Measurements from ENCODE around the gene NIPAL3. TPM values are rescaled to one million over a fixed set of nuclear protein-coding genes. Genes with fewer than 3 reads are reported as not detected.
A peak's percentile ranks its signal among the peaks of the same experiment; 100 is the strongest.
"Not testable (repeated sequence)": the region's sequence is repeated elsewhere in the genome, so short reads cannot be mapped to it uniquely, and the experiment has no call there.

NIPAL3 gene
- total RNA-seq, 2 donors from 2014 or later = 30.0 to 38.5 TPM

DNA sequence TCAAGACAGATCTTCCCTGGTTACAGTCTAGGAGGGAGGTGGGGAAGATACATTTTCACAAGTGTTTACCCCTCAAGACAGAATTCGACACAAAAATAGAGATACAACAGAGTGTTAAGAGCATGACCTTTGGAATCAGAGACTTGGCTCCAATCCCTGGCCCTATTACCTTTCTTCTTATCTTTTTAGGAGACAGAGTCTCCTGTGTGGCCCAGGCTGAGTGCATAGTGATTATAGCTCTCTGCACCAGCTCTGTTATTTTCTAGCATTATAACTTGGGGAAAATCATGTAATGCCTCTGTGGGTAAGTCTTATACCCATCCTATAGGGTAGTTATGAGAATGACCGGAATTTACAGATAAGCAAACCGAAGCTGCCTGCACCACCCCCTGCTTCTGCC lies 9.8 kb downstream of the NIPAL3 start:
- Mint-ChIP-seq H3K27ac (no peak overlapping the region), H3K9me3 (no peaks in the 10 kb centered on the region), H3K4me1 (peaks cover 15% of the 10 kb centered on the region), H3K27me3 (no peaks in the 10 kb centered on the region), H3K36me3 (ENCODE audit: low read depth) (peaks cover 73% of the 10 kb centered on the region), H3K4me3 (no peak overlapping the region)
- no peak for ATAC-seq (replicated peaks)

GRCh38 chr1:24425922-24426321 lies 10.3 kb downstream of the NIPAL3 start:
- H3K9me3 Mint-ChIP-seq = no peaks in the 10 kb centered on the region

GRCh38 chr1:24426744-24427544 lies 11.3 kb downstream of the NIPAL3 start:
- H3K4me1 Mint-ChIP-seq = peaks cover 15% of the 10 kb centered on the region
- no peaks in the 10 kb centered on the region for H3K9me3 Mint-ChIP-seq
- H3K27me3 Mint-ChIP-seq = no peaks in the 10 kb centered on the region
- no peak overlapping the region for H3K4me3 Mint-ChIP-seq
- no peak for ATAC-seq (replicated peaks)
- H3K27ac Mint-ChIP-seq = no peak overlapping the region
- H3K36me3 Mint-ChIP-seq (ENCODE audit: low read depth) = peaks cover 58% of the 10 kb centered on the region

More at GRCh38 chr1:24425922-24426321, 10.3 kb downstream of the NIPAL3 start:
- Mint-ChIP-seq H3K36me3 (ENCODE audit: low read depth) (peaks cover 68% of the 10 kb centered on the region), H3K27me3 (no peaks in the 10 kb centered on the region), H3K27ac (no peak overlapping the region), H3K4me3 (no peak overlapping the region), H3K4me1 (peaks cover 15% of the 10 kb centered on the region)
- no peak for ATAC-seq (replicated peaks)

DNA sequence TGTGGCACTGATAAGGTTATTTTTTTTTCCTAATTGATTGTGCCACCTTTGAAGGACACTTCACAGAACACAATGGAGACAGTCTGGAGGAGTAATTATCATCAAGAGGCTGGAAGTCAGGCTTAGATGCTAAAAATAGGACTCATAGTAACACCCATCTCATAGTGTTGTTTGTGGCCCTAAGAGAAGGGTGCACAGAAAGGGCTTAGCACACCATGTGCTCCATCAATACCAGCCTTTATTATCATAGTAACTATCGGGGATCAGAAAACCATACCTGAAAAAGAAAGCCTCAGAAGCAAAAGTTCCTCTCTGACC lies 11.9 kb downstream of the NIPAL3 start:
- peaks cover 15% of the 10 kb centered on the region for H3K4me1 Mint-ChIP-seq
- ATAC-seq (replicated peaks) = no peak
- no peak overlapping the region for H3K27ac Mint-ChIP-seq
- no peaks in the 10 kb centered on the region for H3K27me3 Mint-ChIP-seq
- no peak overlapping the region for H3K4me3 Mint-ChIP-seq
- no peaks in the 10 kb centered on the region for H3K9me3 Mint-ChIP-seq
- peaks cover 52% of the 10 kb centered on the region for H3K36me3 Mint-ChIP-seq (ENCODE audit: low read depth)

- peaks cover 52% of the 10 kb centered on the region for H3K36me3 Mint-ChIP-seq (ENCODE audit: low read depth)
Measured at GRCh38 chr1:24435782-24436365, 20.3 kb downstream of the NIPAL3 start.

DNA sequence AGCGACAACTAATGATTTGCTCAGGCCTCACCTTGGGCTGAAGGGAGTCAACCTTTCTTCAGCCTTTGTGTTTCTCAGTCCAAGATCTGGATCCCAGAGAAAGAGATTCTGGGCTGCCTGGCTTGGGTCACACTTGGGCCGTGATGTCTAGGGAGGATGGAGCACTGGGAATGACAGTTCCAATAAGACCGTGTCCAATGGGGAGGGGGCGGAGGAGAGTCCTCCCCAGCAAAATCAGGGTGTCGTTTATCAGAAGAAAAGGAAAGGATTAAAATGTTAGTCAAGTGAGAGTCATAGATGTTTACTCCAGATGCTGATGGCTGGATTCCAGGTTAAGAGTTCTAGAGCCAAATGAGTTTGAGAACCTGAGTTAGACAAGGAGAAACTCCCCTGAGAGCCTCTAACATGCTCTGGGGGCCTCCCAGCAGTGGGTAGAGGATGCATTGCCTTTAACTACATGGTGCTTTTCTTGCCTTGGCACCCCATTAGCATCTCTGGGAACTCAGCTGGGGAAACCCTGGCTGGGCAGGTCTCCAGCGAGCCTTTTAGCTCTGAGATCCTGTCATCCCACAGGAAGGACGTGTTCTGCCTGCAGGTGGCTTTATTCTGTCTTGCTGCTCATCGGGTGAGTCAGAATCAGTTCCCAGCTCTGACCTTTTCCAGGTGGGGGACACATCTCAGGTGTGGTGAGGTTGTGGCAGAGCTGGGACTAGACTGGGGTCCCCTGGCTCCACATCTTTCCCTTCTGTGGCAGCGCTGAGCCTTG lies 22.2 kb downstream of the NIPAL3 start:
- Mint-ChIP-seq H3K27me3 (no peaks in the 10 kb centered on the region), H3K36me3 (ENCODE audit: low read depth) (peaks cover 71% of the 10 kb centered on the region), H3K4me1 (peaks cover 5% of the 10 kb centered on the region), H3K4me3 (no peak overlapping the region), H3K9me3 (no peaks in the 10 kb centered on the region), H3K27ac (peak overlapping the region; percentile 56)
- ATAC-seq (replicated peaks) = no peak

More at GRCh38 chr1:24435782-24436365, 20.3 kb downstream of the NIPAL3 start:
- no peaks in the 10 kb centered on the region for H3K27me3 Mint-ChIP-seq
- H3K27ac Mint-ChIP-seq = peak overlapping the region; percentile 38
- H3K9me3 Mint-ChIP-seq = no peaks in the 10 kb centered on the region
- no peak overlapping the region for H3K4me3 Mint-ChIP-seq
- ATAC-seq (replicated peaks) = no peak
- H3K4me1 Mint-ChIP-seq = peaks cover 5% of the 10 kb centered on the region

GRCh38 chr1:24438423-24438901 lies 22.9 kb downstream of the NIPAL3 start:
- Mint-ChIP-seq H3K4me3 (no peak overlapping the region), H3K27me3 (no peaks in the 10 kb centered on the region), H3K9me3 (no peaks in the 10 kb centered on the region), H3K36me3 (ENCODE audit: low read depth) (peaks cover 69% of the 10 kb centered on the region), H3K4me1 (peaks cover 5% of the 10 kb centered on the region), H3K27ac (peak overlapping the region; percentile 56)
- ATAC-seq (replicated peaks) = no peak

GRCh38 chr1:24440436-24440835 lies 24.8 kb downstream of the NIPAL3 start:
- no peaks in the 10 kb centered on the region for H3K4me1 Mint-ChIP-seq
- no peak overlapping the region for H3K4me3 Mint-ChIP-seq
- no peaks in the 10 kb centered on the region for H3K9me3 Mint-ChIP-seq
- H3K36me3 Mint-ChIP-seq (ENCODE audit: low read depth) = peaks cover 69% of the 10 kb centered on the region
- ATAC-seq (replicated peaks) = no peak
- no peaks in the 10 kb centered on the region for H3K27me3 Mint-ChIP-seq
- no peak overlapping the region for H3K27ac Mint-ChIP-seq

- no peaks in the 10 kb centered on the region for H3K9me3 Mint-ChIP-seq
- H3K27me3 Mint-ChIP-seq = no peaks in the 10 kb centered on the region
Measured at GRCh38 chr1:24441480-24441879, 25.9 kb downstream of the NIPAL3 start.

GRCh38 chr1:24441996-24442668 lies 26.5 kb downstream of the NIPAL3 start:
- no peaks in the 10 kb centered on the region for H3K27me3 Mint-ChIP-seq
- no peak overlapping the region for H3K4me3 Mint-ChIP-seq
- no peaks in the 10 kb centered on the region for H3K9me3 Mint-ChIP-seq
- ATAC-seq (replicated peaks) = no peak
- no peak overlapping the region for H3K27ac Mint-ChIP-seq
- peaks cover 77% of the 10 kb centered on the region for H3K36me3 Mint-ChIP-seq (ENCODE audit: low read depth)
- H3K4me1 Mint-ChIP-seq = no peaks in the 10 kb centered on the region

More at GRCh38 chr1:24441480-24441879, 25.9 kb downstream of the NIPAL3 start:
- no peak for ATAC-seq (replicated peaks)
- Mint-ChIP-seq H3K4me1 (no peaks in the 10 kb centered on the region), H3K36me3 (ENCODE audit: low read depth) (peaks cover 73% of the 10 kb centered on the region), H3K27ac (peak overlapping the region; percentile 17), H3K4me3 (no peak overlapping the region)

DNA sequence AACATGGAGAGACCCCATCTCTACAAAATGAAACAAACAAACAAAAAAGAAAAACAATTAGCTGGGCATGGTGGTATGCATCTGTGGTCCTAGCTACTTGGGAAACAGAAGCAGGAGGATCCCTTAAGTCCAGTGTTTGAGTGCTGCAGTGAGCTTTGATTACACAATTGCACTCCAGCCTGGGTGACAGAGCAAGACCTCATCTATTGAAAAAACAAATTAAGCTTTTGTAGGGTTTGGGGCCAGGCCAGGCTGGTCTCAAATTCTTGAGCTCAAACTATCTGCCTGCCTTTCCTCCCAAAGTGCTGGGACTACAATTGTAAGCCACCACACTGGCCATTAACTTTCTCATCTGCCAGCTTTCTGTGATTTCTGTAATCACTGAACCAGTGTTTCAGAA lies 27.2 kb downstream of the NIPAL3 start:
- no peak for ATAC-seq (replicated peaks)
- no peak overlapping the region for H3K4me3 Mint-ChIP-seq
- H3K36me3 Mint-ChIP-seq (ENCODE audit: low read depth) = peaks cover 81% of the 10 kb centered on the region
- no peaks in the 10 kb centered on the region for H3K4me1 Mint-ChIP-seq
- no peaks in the 10 kb centered on the region for H3K9me3 Mint-ChIP-seq
- no peak overlapping the region for H3K27ac Mint-ChIP-seq
- no peaks in the 10 kb centered on the region for H3K27me3 Mint-ChIP-seq

DNA sequence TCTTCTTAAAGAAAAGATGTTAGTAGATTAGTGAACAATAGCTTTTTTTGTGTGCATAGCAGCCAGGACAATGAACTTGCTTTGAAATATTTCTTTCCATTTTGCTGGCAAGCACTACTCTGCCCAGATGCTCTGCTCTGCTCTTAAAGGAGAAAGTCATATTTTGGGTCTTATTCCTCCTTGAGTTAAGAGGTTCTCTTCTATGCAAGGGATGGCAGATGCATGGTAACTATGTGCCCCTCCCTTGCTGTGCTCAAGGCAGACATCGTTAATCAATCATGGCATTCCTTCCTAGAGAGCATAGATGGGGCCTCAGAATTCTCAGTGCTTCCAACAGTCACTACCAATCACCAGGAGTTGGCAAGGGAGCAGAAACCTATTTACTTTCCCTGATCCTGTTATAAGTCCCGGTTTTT lies 27.6 kb downstream of the NIPAL3 start:
- Mint-ChIP-seq H3K27ac (no peak overlapping the region), H3K4me3 (no peak overlapping the region), H3K9me3 (no peaks in the 10 kb centered on the region), H3K4me1 (no peaks in the 10 kb centered on the region), H3K27me3 (no peaks in the 10 kb centered on the region), H3K36me3 (ENCODE audit: low read depth) (peaks cover 86% of the 10 kb centered on the region)
- no peak for ATAC-seq (replicated peaks)

DNA sequence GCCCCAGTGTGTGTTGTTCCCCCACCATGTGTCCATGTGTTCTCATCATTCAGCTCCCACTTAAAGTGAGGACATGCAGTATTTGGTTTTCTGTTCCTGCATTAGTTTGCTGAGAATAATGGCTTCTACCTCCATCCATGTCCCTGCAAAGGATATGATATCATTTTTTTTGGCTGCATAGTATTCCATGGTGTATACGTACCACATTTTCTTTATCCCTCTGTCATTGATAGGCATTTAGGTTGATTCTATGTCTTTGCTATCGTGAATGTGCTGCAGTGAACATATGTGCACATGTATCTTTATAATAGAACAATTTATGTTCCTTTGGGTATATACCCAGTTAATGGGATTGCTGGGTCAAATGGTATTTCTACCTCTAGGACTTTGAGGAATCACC lies 30.8 kb downstream of the NIPAL3 start:
- H3K4me1 Mint-ChIP-seq; H3K27me3 Mint-ChIP-seq; H3K9me3 Mint-ChIP-seq; ATAC-seq (replicated peaks); H3K4me3 Mint-ChIP-seq: not testable (repeated sequence)
- Mint-ChIP-seq H3K36me3 (ENCODE audit: low read depth) (peaks cover 91% of the 10 kb centered on the region), H3K27ac (peak overlapping the region; percentile 16)

- Mint-ChIP-seq H3K27me3 (no peaks in the 10 kb centered on the region), H3K36me3 (ENCODE audit: low read depth) (peaks cover 89% of the 10 kb centered on the region), H3K9me3 (no peaks in the 10 kb centered on the region), H3K4me3 (no peak overlapping the region), H3K27ac (peak overlapping the region; percentile 63), H3K4me1 (no peaks in the 10 kb centered on the region)
- ATAC-seq (replicated peaks) = no peak
Measured at GRCh38 chr1:24450316-24450715, 34.7 kb downstream of the NIPAL3 start.
